A549 (cell line): ENCODE measurements around the gene SLC6A6. TPM values are rescaled to one million over a fixed set of nuclear protein-coding genes. Genes with fewer than 3 reads are reported as not detected.
A peak's percentile ranks its signal among the peaks of the same experiment; 100 is the strongest.

Experiments
- ATAC-seq, 2 experiments: fragments of 200-7000 bp in 1 of 2; fragments of >200 bp in 1 of 2; cut with Nextera tagmentation in 1 of 2; cut with Tn5 transposase in 1 of 2; 3 replicates each; pipeline versions ENCODE4 v1.8.0 to v1.9.1; 2018 to 2020; ENCODE audit warnings: mild to moderate bottlenecking in 1 of 2, moderate library complexity in 1 of 2
- CTCF ChIA-PET: fragments of 300-600 bp; sonication (Branson Sonifier 250); formaldehyde crosslinking; extraction: SDS; loops from one replicate; lab custom pipeline; 2021; ENCODE audit warnings: antibody characterized with exemption, inconsistent platforms; lab: Yijun Ruan, JAX
- POLR2A ChIA-PET: fragments of 350-600 bp; formaldehyde crosslinking; extraction: SDS; loops from one replicate; lab custom pipeline; 2021; ENCODE audit warnings: antibody characterized with exemption, inconsistent platforms; lab: Yijun Ruan, JAX
- DNase-seq, 2 experiments: peaks; one replicate each; pipeline versions ENCODE4 v3.0.0 to v3.0.0-alpha.2; 2011 to 2016; ENCODE audit warnings: low read depth in 1 of 2, low spot score in 1 of 2
- FAIRE-seq: peaks from 2 replicates; lab custom pipeline; 2011; peaks lifted over from hg19 to GRCh38; lab: Jason Lieb, UNC
- H3K27ac ChIP-seq, 2 experiments: fragments of >200 bp; sonication (Bioruptor Twin); formaldehyde crosslinking; 3 replicates each; pipeline ENCODE4 v1.5.1; 2016 to 2017
- H3K4me1 ChIP-seq: fragments of >200 bp; sonication (Bioruptor Twin); formaldehyde crosslinking; 3 replicates; pipeline ENCODE4 v1.6.1; 2016
- H3K4me2 ChIP-seq: fragments of >200 bp; sonication (Bioruptor Twin); formaldehyde crosslinking; 3 replicates; pipeline ENCODE4 v1.6.1; 2016
- H3K4me3 ChIP-seq: fragments of >200 bp; sonication (Bioruptor Twin); formaldehyde crosslinking; 3 replicates; pipeline ENCODE4 v1.5.1; 2016
- H3K9me3 ChIP-seq: fragments of >200 bp; sonication (Bioruptor Twin); formaldehyde crosslinking; 3 replicates; pipeline ENCODE4 v1.6.1; 2016
- BHLHE40 ChIP-seq: IDR thresholded peaks from 2 replicates; pipeline ENCODE4 v1.6.1; 2012; ENCODE audit warnings: low read depth, low read length, inconsistent platforms
- CEBPB ChIP-seq, 2 experiments: fragments of >200 bp in 1 of 2; sonication (Bioruptor Twin) in 1 of 2; formaldehyde crosslinking in 1 of 2; IDR thresholded peaks; 2 replicates each; pipeline ENCODE4 v1.6.1; 2012 to 2016
- CHD2 ChIP-seq: fragments of 150-350 bp; IDR thresholded peaks from 2 replicates; pipeline ENCODE4 v1.6.1; 2014; ENCODE audit warnings: low read length; ENCODE audit not compliant: partially characterized antibody
- CHD4 ChIP-seq: fragments of 200-600 bp; sonication (generic); IDR thresholded peaks from 2 replicates; pipeline ENCODE4 v1.6.1; 2016; ENCODE audit warnings: antibody characterized with exemption, mild to moderate bottlenecking, borderline replicate concordance
- EP300 ChIP-seq, 2 experiments: fragments of >200 bp; sonication (Bioruptor Twin); formaldehyde crosslinking; IDR thresholded peaks; 2 replicates in 1 of 2; 3 replicates in 1 of 2; pipeline ENCODE4 v1.6.1; 2016 to 2017
- ESRRA ChIP-seq: fragments of 150-350 bp; IDR thresholded peaks from 2 replicates; pipeline ENCODE4 v1.6.1; 2014; ENCODE audit warnings: mild to moderate bottlenecking, low read length, borderline replicate concordance
- FOSL2 ChIP-seq, 2 experiments: fragments of 450-650 bp in 1 of 2; fragments of >200 bp in 1 of 2; sonication (Bioruptor Twin) in 1 of 2; formaldehyde crosslinking; IDR thresholded peaks; 2 replicates each; pipeline versions ENCODE4 v1.5.0 to v1.6.1; 2016 to 2020; ENCODE audit warnings: mild to moderate bottlenecking in 1 of 2, moderate library complexity in 1 of 2
- GATA3 ChIP-seq: IDR thresholded peaks from 2 replicates; pipeline ENCODE4 v1.6.1; 2012; ENCODE audit warnings: borderline replicate concordance
- HDAC2 ChIP-seq: fragments of 200-600 bp; sonication (generic); IDR thresholded peaks from 2 replicates; pipeline ENCODE4 v1.6.1; 2016
- HOXB13 ChIP-seq: fragments of 250-450 bp; sonication (Bioruptor Pico); IDR thresholded peaks from 2 replicates; pipeline ENCODE4 v1.5.0; 2020; ENCODE audit warnings: low read depth, mild to moderate bottlenecking, moderate library complexity
- JUN ChIP-seq, 2 experiments: fragments of >200 bp; sonication (Bioruptor Twin); formaldehyde crosslinking; IDR thresholded peaks; 2 replicates in 1 of 2; 3 replicates in 1 of 2; pipeline ENCODE4 v1.6.1; 2016 to 2017
- KDM1A ChIP-seq: fragments of 200-600 bp; sonication (generic); IDR thresholded peaks from 2 replicates; pipeline ENCODE4 v1.6.1; 2016; ENCODE audit warnings: low read depth, mild to moderate bottlenecking
- MAFK ChIP-seq: fragments of 450-650 bp; IDR thresholded peaks from 2 replicates; pipeline ENCODE4 v1.6.1; 2014; ENCODE audit not compliant: partially characterized antibody
- MYC ChIP-seq: IDR thresholded peaks from 2 replicates; pipeline ENCODE4 v1.6.1; 2012; ENCODE audit warnings: mild to moderate bottlenecking, inconsistent platforms, low read length, improper control_type of control experiment, borderline replicate concordance
- RAD21 ChIP-seq, 2 experiments: fragments of >200 bp in 1 of 2; sonication (Bioruptor Twin) in 1 of 2; formaldehyde crosslinking in 1 of 2; IDR thresholded peaks in 1 of 2; conservative IDR thresholded peaks in 1 of 2; 2 replicates in 1 of 2; 3 replicates in 1 of 2; pipeline ENCODE4 v1.6.1; 2012 to 2018; ENCODE audit warnings: inconsistent platforms in 1 of 2
- RCOR1 ChIP-seq: fragments of 150-350 bp; IDR thresholded peaks from 2 replicates; pipeline ENCODE4 v1.6.1; 2014; ENCODE audit warnings: antibody characterized with exemption, low read length, low read depth
- RNF2 ChIP-seq: fragments of 200-600 bp; sonication (generic); IDR thresholded peaks from 2 replicates; pipeline ENCODE4 v1.6.1; 2016; ENCODE audit warnings: low read depth, mild to moderate bottlenecking, antibody characterized with exemption, moderate library complexity, borderline replicate concordance
- SMC3 ChIP-seq: fragments of >200 bp; sonication (Bioruptor Twin); formaldehyde crosslinking; IDR thresholded peaks from 3 replicates; pipeline ENCODE4 v1.6.1; 2018; ENCODE audit warnings: inconsistent platforms
- ZSCAN20 ChIP-seq: fragments of 250-450 bp; sonication (Bioruptor Pico); IDR thresholded peaks from 2 replicates; pipeline ENCODE4 v1.8.0; 2022; ENCODE audit warnings: mild to moderate bottlenecking, moderate library complexity
- WGBS: methylation state at CpG from one replicate; pipeline ENCODE4 v1.1.6; 2017; ENCODE audit errors: missing lambda C conversion rate; 5-methylcytosine and 5-hydroxymethylcytosine counted together
- polyA plus RNA-seq, 4 experiments: library from polyadenylated mRNA; depleted of rRNA in 3 of 4; stranded (reverse); fragments of >200 nt; fragmentation: RNase III in 1 of 4; extraction: RNeasy Plus Mini Kit Qiagen cat#74134 plus additional on column Dnase treatment in 1 of 4; gene quantifications; 2 replicates in 3 of 4; 3 replicates in 1 of 4; pipeline ENCODE4 v1.2.3, GENCODE V29; 2011 to 2017
- TF ChIP-seq, protein P1 (sequence below): fragments of 250-450 bp; sonication (Bioruptor Pico); IDR thresholded peaks from 2 replicates; pipeline ENCODE4 v1.5.0; 2021; ENCODE audit warnings: mild to moderate bottlenecking, moderate library complexity, borderline replicate concordance
- TF ChIP-seq, protein P2 (sequence below): IDR thresholded peaks from 2 replicates; pipeline ENCODE4 v1.6.1; 2012
- TF ChIP-seq, protein P3 (sequence below): IDR thresholded peaks from 2 replicates; pipeline ENCODE4 v1.6.1; 2012

Gene SLC6A6
- polyA plus RNA-seq, 2 of the 4 experiments (the other 2 are of a cell fraction): 73.3 to 73.8 TPM

- peak; percentile 84 for TF ChIP-seq BHLHE40
Observed at GRCh38 chr3:14451844-14452739, 49.7 kb downstream of the SLC6A6 start (continued).

GRCh38 chr3:14452740-14453710 is 50.6 kb downstream of the SLC6A6 start:
- H3K9me3 ChIP-seq: 0 out of 3 replicates have a peak, but pooled peaks cover 4% of the 10 kb centered on the region
- peak overlapping the region; percentile 92 for H3K4me2 ChIP-seq
- FAIRE-seq: no peak
- H3K4me3 ChIP-seq: peak overlapping the region; percentile 32; the same call in 1 of the 3 replicates
- WGBS: 12% methylated on average over 23 of the region's 25 CpGs
- peak; percentile 83 to 88 for DNase-seq
- TF ChIP-seq JUN (IDR thresholded peaks at IDR 0.05) (peak; percentile 13 to 57; a peak in 3 of 5 replicates), CEBPB (IDR thresholded peaks at IDR 0.05) (no peak), HOXB13 (peak; percentile 26; the same call in 1 of the 2 replicates), KDM1A (peak; percentile 90), RCOR1 (no peak), RNF2 (no peak), FOSL2 (IDR thresholded peaks at IDR 0.05) (no peak; the same call in 1 of the 2 replicates), FOSL2 (CRISPR knock-in tag; IDR thresholded peaks at IDR 0.05) (peak; percentile 93), MYC (no peak), MAFK (no peak), ESRRA (peak; percentile 90; the same call in 1 of the 2 replicates), EP300 (IDR thresholded peaks at IDR 0.05) (peak in 1 of 2 experiments; percentile 59; a peak in 2 of 5 replicates), CHD2 (no peak), RAD21 (conservative IDR thresholded peaks at IDR 0.05 in 1 of 2, IDR thresholded peaks at IDR 0.05 in 1 of 2) (peak in 1 of 2 experiments; percentile 33; a peak in 2 of 5 replicates), CHD4 (peak; percentile 81; the same call in 1 of the 2 replicates), GATA3 (peak; percentile 57; the same call in 1 of the 2 replicates), ZSCAN20 (no peak), HDAC2 (peak; percentile 74; the same call in 1 of the 2 replicates), SMC3 (peak; percentile 25; the same call in 1 of the 3 replicates)
- TF ChIP-seq, protein P1, sequence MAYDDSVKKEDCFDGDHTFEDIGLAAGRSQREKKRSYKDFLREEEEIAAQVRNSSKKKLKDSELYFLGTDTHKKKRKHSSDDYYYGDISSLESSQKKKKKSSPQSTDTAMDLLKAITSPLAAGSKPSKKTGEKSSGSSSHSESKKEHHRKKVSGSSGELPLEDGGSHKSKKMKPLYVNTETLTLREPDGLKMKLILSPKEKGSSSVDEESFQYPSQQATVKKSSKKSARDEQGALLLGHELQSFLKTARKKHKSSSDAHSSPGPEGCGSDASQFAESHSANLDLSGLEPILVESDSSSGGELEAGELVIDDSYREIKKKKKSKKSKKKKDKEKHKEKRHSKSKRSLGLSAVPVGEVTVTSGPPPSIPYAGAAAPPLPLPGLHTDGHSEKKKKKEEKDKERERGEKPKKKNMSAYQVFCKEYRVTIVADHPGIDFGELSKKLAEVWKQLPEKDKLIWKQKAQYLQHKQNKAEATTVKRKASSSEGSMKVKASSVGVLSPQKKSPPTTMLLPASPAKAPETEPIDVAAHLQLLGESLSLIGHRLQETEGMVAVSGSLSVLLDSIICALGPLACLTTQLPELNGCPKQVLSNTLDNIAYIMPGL (CRISPR knock-in tag): no peak
- TF ChIP-seq, protein P2, sequence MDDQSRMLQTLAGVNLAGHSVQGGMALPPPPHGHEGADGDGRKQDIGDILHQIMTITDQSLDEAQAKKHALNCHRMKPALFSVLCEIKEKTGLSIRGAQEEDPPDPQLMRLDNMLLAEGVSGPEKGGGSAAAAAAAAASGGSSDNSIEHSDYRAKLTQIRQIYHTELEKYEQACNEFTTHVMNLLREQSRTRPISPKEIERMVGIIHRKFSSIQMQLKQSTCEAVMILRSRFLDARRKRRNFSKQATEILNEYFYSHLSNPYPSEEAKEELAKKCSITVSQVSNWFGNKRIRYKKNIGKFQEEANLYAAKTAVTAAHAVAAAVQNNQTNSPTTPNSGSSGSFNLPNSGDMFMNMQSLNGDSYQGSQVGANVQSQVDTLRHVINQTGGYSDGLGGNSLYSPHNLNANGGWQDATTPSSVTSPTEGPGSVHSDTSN: no peak
- TF ChIP-seq, protein P3, sequence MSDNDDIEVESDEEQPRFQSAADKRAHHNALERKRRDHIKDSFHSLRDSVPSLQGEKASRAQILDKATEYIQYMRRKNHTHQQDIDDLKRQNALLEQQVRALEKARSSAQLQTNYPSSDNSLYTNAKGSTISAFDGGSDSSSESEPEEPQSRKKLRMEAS: peak; percentile 42; the same call in 1 of the 2 replicates
- ChIA-PET POLR2A (interaction anchor here (0.6 to 1.7 kb wide), 10 partner anchors 14 to 274 kb away, joined by 3 to 13 read pairs (median 4); partner anchors contain the start of genes LSM3, SLC6A6 and XPC), CTCF (interaction anchor here (0.8 to 3.5 kb wide), 14 partner anchors 9 to 250 kb away, joined by 3 to 23 read pairs (median 4); partner anchors contain the start of gene SLC6A6)
- H3K27ac ChIP-seq: peak overlapping the region; percentile 90 to 97
- H3K4me1 ChIP-seq: peaks cover 62% of the 10 kb centered on the region
- peak; percentile 69 to 78 for ATAC-seq
